Left ventricle myocardium inferior (tissue), 1 donor: Measurements from ENCODE around the gene EHD2. TPM values are rescaled to one million over a fixed set of nuclear protein-coding genes. Genes with fewer than 3 reads are reported as not detected.

Source experiments
- DNase-seq: peaks from one replicate; pipeline ENCODE4 v3.0.0-alpha.2; 2020
- H3K27ac ChIP-seq: fragments of 200-600 bp; replicated peaks from 2 replicates; pipeline ENCODE4 v1.8.0; 2021
- H3K27me3 ChIP-seq: fragments of 200-600 bp; 2 replicates; pipeline ENCODE4 v1.8.0; 2021; ENCODE audit warnings: low read depth
- H3K36me3 ChIP-seq: fragments of 200-600 bp; 2 replicates; pipeline ENCODE4 v1.8.0; 2021
- H3K4me1 ChIP-seq: fragments of 200-600 bp; 2 replicates; pipeline ENCODE4 v1.8.0; 2021
- H3K4me3 ChIP-seq: fragments of 200-600 bp; 2 replicates; pipeline ENCODE4 v1.8.0; 2021; ENCODE audit warnings: mild to moderate bottlenecking, moderate library complexity
- H3K9me3 ChIP-seq: fragments of 200-600 bp; replicated peaks from 2 replicates; pipeline ENCODE4 v1.8.0; 2021
- CTCF ChIP-seq: fragments of 200-600 bp; IDR thresholded peaks from 2 replicates; pipeline ENCODE4 v1.8.0; 2021; ENCODE audit warnings: antibody characterized with exemption, mild to moderate bottlenecking, borderline replicate concordance
- intact Hi-C: fragments of 100-400 bp; cut with micrococcal nuclease; formaldehyde crosslinking; loops from one replicate; pipeline ENCODE4 v1.11.0; 2022
- total RNA-seq: library from RNA; stranded (reverse); fragmentation: NEBNext Ultra II Directional; extraction: Animal tissue kit (Norgen Biotek cat#: 25700); gene quantifications from one replicate; pipeline ENCODE4 v1.2.1, GENCODE V29; 2021
- donor health status: DM: no; HTN: yes; CAD: no; lungs with severe emphysema.

EHD2 gene
- total RNA-seq, 1 donor from 2014 or later, result 48.2 TPM

GRCh38 chr19:47729468-47729798, 16.2 kb downstream of the EHD2 start:
- peaks cover 63% of the 10 kb centered on the region for H3K4me1 ChIP-seq

GRCh38 chr19:47729799-47730520, 16.7 kb downstream of the EHD2 start:
- Histone ChIP-seq H3K27me3 (peaks cover 35% of the 10 kb centered on the region), H3K27ac (peak overlapping the region; percentile 89), H3K9me3 (no peaks in the 10 kb centered on the region), H3K4me1 (peaks cover 63% of the 10 kb centered on the region), H3K36me3 (peaks cover 69% of the 10 kb centered on the region), H3K4me3 (peak overlapping the region; percentile 49)
- intact Hi-C loops, result no loop called here
- TF ChIP-seq CTCF, result no peak
- DNase-seq, result peak; percentile 74

More at GRCh38 chr19:47729468-47729798, 16.2 kb downstream of the EHD2 start:
- Histone ChIP-seq H3K27ac (peak overlapping the region; percentile 89), H3K4me3 (peak overlapping the region; percentile 49), H3K9me3 (no peaks in the 10 kb centered on the region), H3K27me3 (peaks cover 39% of the 10 kb centered on the region), H3K36me3 (peaks cover 69% of the 10 kb centered on the region)
- DNase-seq, result peak; percentile 64
- intact Hi-C loops, result no loop called here
- TF ChIP-seq CTCF, result no peak

DNA sequence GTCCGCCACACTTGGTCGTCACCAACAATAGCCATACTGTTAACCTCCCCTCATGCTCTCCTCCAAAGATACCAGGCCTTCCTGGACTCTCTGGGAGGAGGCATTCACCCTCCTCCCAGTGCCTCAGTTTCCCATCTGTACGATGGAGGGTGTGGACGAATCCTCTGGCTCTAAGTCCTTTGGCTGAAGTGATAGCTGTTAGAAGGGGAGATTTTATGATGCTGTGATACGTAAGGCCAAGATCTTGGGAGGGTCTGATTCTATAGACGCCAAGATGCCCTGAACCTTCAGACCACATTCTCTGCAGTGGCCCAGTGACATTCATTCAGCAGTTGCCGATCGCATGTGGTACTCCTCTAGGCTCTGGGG, 17.3 kb downstream of the EHD2 start:
- peak overlapping the region; percentile 89 for H3K27ac ChIP-seq
- DNase-seq, result no peak
- H3K27me3 ChIP-seq, result peaks cover 29% of the 10 kb centered on the region
- no peak overlapping the region for H3K4me3 ChIP-seq
- intact Hi-C loops, result no loop called here
- no peak for TF ChIP-seq CTCF
- peaks cover 61% of the 10 kb centered on the region for H3K4me1 ChIP-seq
- H3K9me3 ChIP-seq, result no peaks in the 10 kb centered on the region
- peaks cover 71% of the 10 kb centered on the region for H3K36me3 ChIP-seq

- no peak for TF ChIP-seq CTCF
- Histone ChIP-seq H3K27ac (peak overlapping the region; percentile 89), H3K36me3 (peaks cover 71% of the 10 kb centered on the region), H3K27me3 (peaks cover 25% of the 10 kb centered on the region), H3K9me3 (no peaks in the 10 kb centered on the region), H3K4me3 (no peak overlapping the region), H3K4me1 (peaks cover 57% of the 10 kb centered on the region)
- intact Hi-C loops, result no loop called here
- no peak for DNase-seq
Measured at GRCh38 chr19:47730910-47731309, 17.7 kb downstream of the EHD2 start.

- H3K27ac ChIP-seq, result no peak overlapping the region
Measured at GRCh38 chr19:47735131-47735530, 21.9 kb downstream of the EHD2 start.

More at GRCh38 chr19:47735131-47735530, 21.9 kb downstream of the EHD2 start:
- no peak for TF ChIP-seq CTCF
- intact Hi-C loops, result no loop called here
- no peaks in the 10 kb centered on the region for H3K9me3 ChIP-seq
- peaks cover 15% of the 10 kb centered on the region for H3K4me1 ChIP-seq
- no peak for DNase-seq
- peaks cover 9% of the 10 kb centered on the region for H3K27me3 ChIP-seq
- peaks cover 83% of the 10 kb centered on the region for H3K36me3 ChIP-seq
- H3K4me3 ChIP-seq, result no peak overlapping the region
